HUES6 (cell line): ENCODE results near the gene ANXA8.
"Not testable (repeated sequence)": the region's sequence is repeated elsewhere in the genome, so short reads cannot be mapped to it uniquely, and the experiment has no call there.

ENCODE experiments used
- H3K27ac ChIP-seq: 2 replicates; pipeline ENCODE4 v1.7.0; 2013; ENCODE audit warnings: low read depth, mild to moderate bottlenecking, low read length, inconsistent platforms
- H3K27me3 ChIP-seq: 2 replicates; pipeline ENCODE4 v1.6.1; 2013; ENCODE audit warnings: low read length; ENCODE audit not compliant: control insufficient read depth, insufficient read depth
- H3K36me3 ChIP-seq: 2 replicates; pipeline ENCODE4 v1.6.1; 2013; ENCODE audit warnings: low read length; ENCODE audit not compliant: control insufficient read depth, insufficient read depth
- H3K4me1 ChIP-seq: 2 replicates; pipeline ENCODE4 v1.6.1; 2013; ENCODE audit warnings: low read length; ENCODE audit not compliant: control insufficient read depth, insufficient read depth
- H3K4me3 ChIP-seq: 2 replicates; pipeline ENCODE4 v1.5.1; 2013; ENCODE audit warnings: low read depth, low read length
- H3K9ac ChIP-seq: one replicate; pipeline ENCODE4 v1.6.1; 2013; ENCODE audit warnings: mild to moderate bottlenecking, low read length
- H3K9me3 ChIP-seq: 2 replicates; pipeline ENCODE4 v1.6.1; 2013; ENCODE audit warnings: low read depth, low read length; ENCODE audit not compliant: control insufficient read depth, insufficient read depth

The ANXA8 gene

GRCh38 chr10:47461261-47461687 lies 22.6 kb downstream of the ANXA8 start:
- H3K36me3 ChIP-seq, H3K9me3 ChIP-seq, H3K27me3 ChIP-seq, H3K27ac ChIP-seq, H3K4me1 ChIP-seq: not testable (repeated sequence)
- peak overlapping the region; percentile 5 for H3K9ac ChIP-seq
- H3K4me3 ChIP-seq: peak overlapping the region; percentile 33; the same call in 1 of the 2 replicates

GRCh38 chr10:47458466-47459154 lies 25.3 kb downstream of the ANXA8 start:
- H3K4me3 ChIP-seq: no peak overlapping the region
- no peak overlapping the region for H3K9ac ChIP-seq
- no peaks in the 10 kb centered on the region for H3K9me3 ChIP-seq
- peaks cover 4% of the 10 kb centered on the region; the same call in 1 of the 2 replicates for H3K4me1 ChIP-seq
- no peak overlapping the region for H3K27ac ChIP-seq
- no peaks in the 10 kb centered on the region for H3K36me3 ChIP-seq
- H3K27me3 ChIP-seq: no peaks in the 10 kb centered on the region

GRCh38 chr10:47457826-47458225 lies 26.1 kb downstream of the ANXA8 start:
- no peaks in the 10 kb centered on the region for H3K36me3 ChIP-seq
- no peaks in the 10 kb centered on the region for H3K27me3 ChIP-seq
- no peaks in the 10 kb centered on the region for H3K9me3 ChIP-seq
- H3K4me1 ChIP-seq: peaks cover 4% of the 10 kb centered on the region; the same call in 1 of the 2 replicates
- no peak overlapping the region for H3K9ac ChIP-seq
- H3K27ac ChIP-seq: no peak overlapping the region
- no peak overlapping the region for H3K4me3 ChIP-seq

DNA sequence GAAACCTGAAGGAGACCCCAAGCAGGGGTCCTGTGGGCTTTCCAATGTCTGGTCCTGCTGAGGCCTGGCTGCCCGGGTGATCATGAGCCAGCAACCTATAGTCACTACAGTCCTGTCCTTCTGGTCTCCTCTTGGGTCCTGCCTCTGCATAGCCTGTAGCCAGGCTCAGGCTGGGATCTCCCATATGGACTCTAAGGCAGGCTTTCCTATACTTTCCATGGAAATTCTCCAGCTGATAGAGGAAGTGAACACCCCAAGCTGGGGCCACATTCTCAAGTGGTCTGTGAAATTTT lies 26.4 kb downstream of the ANXA8 start:
- Histone ChIP-seq H3K27ac (no peak overlapping the region), H3K9me3 (no peaks in the 10 kb centered on the region), H3K27me3 (no peaks in the 10 kb centered on the region), H3K9ac (no peak overlapping the region), H3K4me3 (no peak overlapping the region), H3K4me1 (peaks cover 7% of the 10 kb centered on the region), H3K36me3 (no peaks in the 10 kb centered on the region)

GRCh38 chr10:47456794-47457527 lies 27.0 kb downstream of the ANXA8 start:
- H3K4me1 ChIP-seq: peaks cover 12% of the 10 kb centered on the region
- H3K27ac ChIP-seq: no peak overlapping the region
- H3K4me3 ChIP-seq: no peak overlapping the region
- H3K9ac ChIP-seq: no peak overlapping the region
- no peaks in the 10 kb centered on the region for H3K9me3 ChIP-seq
- H3K27me3 ChIP-seq: no peaks in the 10 kb centered on the region
- no peaks in the 10 kb centered on the region for H3K36me3 ChIP-seq

GRCh38 chr10:47456079-47456785 lies 27.7 kb downstream of the ANXA8 start:
- no peaks in the 10 kb centered on the region for H3K27me3 ChIP-seq
- no peak overlapping the region for H3K27ac ChIP-seq
- no peak overlapping the region for H3K4me3 ChIP-seq
- H3K36me3 ChIP-seq: no peaks in the 10 kb centered on the region
- H3K4me1 ChIP-seq: peaks cover 15% of the 10 kb centered on the region
- H3K9me3 ChIP-seq: no peaks in the 10 kb centered on the region
- no peak overlapping the region for H3K9ac ChIP-seq

DNA sequence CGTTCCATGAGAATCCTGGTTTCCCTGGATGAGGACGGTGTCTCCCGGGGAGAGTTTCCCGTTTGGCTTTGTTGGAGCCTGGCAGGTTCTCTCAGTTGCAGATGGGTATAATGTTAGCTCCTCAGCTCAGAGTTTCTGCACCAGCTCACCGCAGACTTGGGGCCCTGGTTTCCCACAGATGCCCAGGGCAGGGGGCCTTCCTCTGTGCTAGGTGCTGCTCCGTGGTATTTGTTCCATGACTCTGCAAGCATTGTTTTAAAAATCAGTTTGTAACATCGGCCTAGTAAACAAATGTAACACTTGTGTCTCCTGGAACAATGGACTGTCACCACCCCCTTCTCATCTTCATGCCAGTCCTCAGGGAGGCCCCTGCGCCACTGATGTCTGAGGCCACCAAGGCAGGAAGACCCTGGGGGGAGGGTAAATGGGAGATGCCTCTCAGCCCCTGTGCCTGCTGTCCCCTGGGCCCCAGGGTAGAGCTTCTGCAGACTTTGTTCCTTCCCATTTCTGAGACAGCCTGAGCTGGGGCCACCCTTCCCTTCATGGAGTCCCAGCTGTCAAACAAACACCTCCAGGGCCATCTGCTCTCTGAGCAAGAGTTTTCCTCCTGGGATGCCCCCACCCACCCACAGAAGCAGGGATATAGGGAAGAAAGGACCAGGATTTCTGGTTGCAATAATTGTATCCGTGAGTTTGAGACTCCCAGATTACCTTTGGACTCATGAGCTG lies 28.4 kb downstream of the ANXA8 start:
- H3K4me1 ChIP-seq: peaks cover 15% of the 10 kb centered on the region
- H3K27ac ChIP-seq, H3K9me3 ChIP-seq, H3K4me3 ChIP-seq, H3K36me3 ChIP-seq, H3K9ac ChIP-seq, H3K27me3 ChIP-seq: not testable (repeated sequence)

DNA sequence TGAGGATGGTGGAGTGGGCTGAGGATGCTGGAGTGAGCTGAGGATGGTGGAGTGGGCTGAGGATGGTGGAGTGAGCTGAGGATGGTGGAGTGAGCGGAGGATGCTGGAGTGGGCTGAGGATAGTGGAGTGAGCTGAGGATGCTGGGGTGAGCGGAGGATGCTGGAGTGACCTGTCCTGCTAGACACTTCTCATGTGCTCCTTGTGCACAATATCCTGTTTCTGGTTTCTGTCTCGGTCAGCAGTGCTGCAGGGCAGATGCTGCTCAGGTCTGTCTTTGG lies 29.2 kb downstream of the ANXA8 start:
- no peak overlapping the region for H3K9ac ChIP-seq

DNA sequence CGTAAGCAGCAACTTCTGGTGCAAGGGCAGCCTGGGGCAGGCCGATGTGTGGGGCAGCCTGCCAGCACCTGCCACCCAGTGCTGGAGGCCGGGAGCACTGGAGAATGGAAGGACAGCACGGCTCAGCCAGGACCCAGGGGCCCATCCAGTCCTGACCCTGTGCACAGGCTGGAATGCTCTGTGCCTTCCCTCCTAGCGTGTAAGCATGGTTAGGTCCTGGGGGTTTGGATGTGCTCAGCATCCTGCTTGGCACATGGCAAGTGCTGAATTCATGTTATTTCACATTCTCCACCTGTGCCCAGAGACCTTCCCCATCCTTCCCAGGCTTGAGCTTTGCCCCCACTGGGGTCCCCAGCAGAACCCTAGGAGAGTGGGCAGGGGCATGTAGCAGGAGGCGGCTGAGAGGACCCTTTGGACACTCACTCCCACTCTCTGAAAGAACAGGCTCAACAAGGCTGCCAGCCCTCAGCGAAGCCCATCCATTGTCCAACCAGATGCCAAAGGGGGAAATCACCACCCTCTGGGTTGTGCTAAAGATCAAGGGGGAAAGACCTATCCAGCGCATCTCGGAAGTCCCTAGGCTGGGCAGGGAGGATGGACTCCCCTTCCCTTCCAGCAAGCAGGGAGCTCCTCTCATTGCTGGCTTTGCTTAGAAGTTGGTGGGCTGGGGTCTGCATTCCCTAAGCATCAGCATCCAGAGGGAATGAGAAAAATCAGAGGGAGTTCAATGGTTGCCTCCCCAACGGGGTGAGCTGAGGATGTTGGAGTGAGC lies 29.7 kb downstream of the ANXA8 start:
- Histone ChIP-seq H3K9me3 (no peaks in the 10 kb centered on the region), H3K9ac (no peak overlapping the region), H3K4me3 (no peak overlapping the region), H3K4me1 (peaks cover 15% of the 10 kb centered on the region), H3K27me3 (no peaks in the 10 kb centered on the region), H3K36me3 (no peaks in the 10 kb centered on the region), H3K27ac (no peak overlapping the region)

More for the DNA sequence above, 29.2 kb downstream of the ANXA8 start:
- Histone ChIP-seq H3K9me3 (no peaks in the 10 kb centered on the region), H3K27ac (no peak overlapping the region), H3K36me3 (no peaks in the 10 kb centered on the region), H3K4me3 (no peak overlapping the region), H3K4me1 (peaks cover 15% of the 10 kb centered on the region), H3K27me3 (no peaks in the 10 kb centered on the region)

- Histone ChIP-seq H3K9me3 (no peaks in the 10 kb centered on the region), H3K36me3 (no peaks in the 10 kb centered on the region), H3K4me1 (peaks cover 15% of the 10 kb centered on the region), H3K4me3 (no peak overlapping the region), H3K27me3 (no peaks in the 10 kb centered on the region), H3K27ac (no peak overlapping the region), H3K9ac (no peak overlapping the region)
Observed at GRCh38 chr10:47453141-47454007, 30.5 kb downstream of the ANXA8 start.
